HL-60/S4 treated with retinoic acid at 250 ng/mL for 4 days and 3 days (cell line): Measurements from ENCODE around the gene KIRREL3.

Experiments
- in situ Hi-C: fragments of 300-500 bp; cut with MboI; formaldehyde crosslinking; loops from 2 replicates; pipeline ENCODE4 v1.7.0; 2022; ENCODE audit warnings: low sequenced_read_pairs

Gene KIRREL3

DNA sequence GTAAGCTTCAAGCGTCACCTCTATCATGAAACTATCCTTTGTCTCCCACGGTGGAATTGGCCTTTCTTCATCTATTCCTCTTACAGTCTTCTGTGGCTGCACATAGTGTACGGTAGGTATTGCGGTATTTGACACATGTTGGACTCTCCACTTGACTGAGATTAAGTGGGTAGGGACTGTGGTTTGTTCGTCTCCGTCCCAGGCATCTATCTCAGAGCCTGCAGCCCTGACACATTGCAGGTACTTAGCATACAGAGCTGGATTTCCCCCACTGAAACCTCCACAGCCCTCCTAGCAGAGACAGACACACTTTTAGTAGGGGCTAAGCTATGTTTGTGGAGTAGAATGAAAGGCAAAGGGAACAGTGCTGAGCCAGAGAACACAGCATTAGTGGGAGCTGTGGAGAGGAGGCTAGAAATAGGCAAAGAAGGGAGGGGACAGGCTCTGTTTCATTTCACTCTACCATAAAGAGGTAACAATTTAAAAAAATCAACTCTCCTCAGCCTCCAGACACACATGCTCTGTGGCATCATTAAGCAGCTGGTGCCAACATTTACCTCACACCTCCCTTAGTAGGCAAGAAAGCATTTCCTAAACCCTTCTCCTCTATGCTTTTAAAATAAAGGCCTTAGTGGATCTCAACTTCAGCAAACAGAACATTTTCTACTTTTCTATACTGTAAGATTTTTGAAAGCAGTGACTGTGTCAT lies 277.5 kb downstream of the KIRREL3 start:
- in situ Hi-C loops = no loop called here

DNA sequence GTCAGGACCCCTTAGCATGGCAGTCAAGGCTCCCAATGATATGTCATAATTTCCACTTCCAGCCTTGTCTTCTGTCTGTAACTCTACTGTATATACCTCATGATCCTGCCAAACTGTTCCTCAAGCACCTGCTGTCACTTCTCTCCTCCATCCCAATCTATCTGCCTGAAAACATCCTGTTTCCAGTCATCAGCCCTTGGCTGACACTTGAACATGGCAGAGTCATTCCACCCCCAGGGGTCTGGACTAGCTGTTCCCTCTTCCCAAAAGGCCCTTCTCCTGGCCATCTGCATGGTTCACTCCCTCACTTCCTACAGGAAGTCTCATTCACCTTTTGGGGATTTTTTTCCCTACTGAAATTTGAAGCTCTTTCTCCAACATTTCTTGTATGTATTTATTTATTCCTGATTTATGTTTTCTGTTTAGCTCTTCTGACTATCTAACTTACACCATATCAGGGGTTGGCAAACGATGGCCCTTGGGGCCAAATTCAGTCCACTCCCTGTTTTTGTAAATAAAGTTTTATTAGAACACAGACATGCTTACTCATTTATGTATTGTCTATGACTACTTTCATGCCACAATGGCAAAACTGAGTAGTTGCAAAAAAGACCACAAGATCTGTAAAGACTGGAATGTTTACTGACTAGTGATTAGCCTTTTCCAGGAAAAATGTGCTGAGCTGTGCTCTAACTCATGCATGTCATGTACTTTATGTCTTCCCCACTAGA lies 278.4 kb downstream of the KIRREL3 start:
- in situ Hi-C loops = no loop called here

DNA sequence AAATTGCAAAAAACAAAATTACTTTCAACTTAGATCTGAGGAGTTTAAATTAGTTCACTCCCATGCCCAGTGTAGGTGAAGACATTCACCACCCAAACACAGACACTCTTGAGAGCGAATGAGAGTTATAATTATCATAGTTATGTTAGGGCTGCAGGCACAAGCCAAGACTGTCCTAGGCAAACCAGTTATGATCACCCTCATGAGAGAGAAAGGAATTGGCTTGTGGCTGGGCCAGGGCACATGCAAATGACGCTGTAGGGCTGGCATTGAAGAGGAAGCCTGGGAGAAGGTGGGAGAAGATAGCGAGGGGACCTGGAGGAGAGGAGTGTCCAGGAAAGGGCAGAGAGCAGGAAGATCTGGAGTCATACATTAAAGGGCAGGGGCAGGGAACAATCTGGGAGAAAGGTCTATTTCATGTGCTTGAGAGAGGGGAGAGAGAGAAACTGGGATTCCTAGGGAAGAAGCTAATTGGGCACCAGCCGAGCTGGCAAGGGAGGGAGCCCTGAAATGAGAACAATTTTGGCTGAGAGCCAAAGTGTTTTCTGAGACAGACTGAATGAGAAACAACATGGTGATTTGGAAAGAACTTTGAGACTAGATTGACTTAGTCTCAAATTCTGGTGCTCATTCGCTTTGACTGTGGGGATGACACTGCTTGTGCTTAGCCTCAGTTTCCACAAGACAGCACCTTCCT lies 279.9 kb downstream of the KIRREL3 start:
- in situ Hi-C loops = no loop called here

DNA sequence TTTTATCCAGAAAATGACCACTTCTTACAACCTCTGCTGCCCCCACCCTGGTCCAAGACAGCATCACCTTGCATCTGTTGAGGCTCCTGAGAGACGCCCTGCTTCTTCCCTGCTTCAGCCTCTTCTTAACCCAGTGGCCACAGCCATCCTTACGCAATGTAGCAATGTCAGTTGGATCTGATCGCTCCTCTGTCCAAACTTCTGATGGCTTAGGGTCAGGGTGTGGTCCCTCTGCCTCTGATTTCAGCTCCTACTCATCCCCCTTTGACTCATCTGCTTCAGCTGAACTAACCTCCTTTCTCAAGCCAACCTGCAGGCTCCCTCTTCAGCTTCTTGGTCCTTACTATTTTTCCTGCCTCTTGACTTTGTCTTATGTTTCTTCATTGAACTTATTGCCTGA lies 280.8 kb downstream of the KIRREL3 start:
- in situ Hi-C loops = no loop called here

DNA sequence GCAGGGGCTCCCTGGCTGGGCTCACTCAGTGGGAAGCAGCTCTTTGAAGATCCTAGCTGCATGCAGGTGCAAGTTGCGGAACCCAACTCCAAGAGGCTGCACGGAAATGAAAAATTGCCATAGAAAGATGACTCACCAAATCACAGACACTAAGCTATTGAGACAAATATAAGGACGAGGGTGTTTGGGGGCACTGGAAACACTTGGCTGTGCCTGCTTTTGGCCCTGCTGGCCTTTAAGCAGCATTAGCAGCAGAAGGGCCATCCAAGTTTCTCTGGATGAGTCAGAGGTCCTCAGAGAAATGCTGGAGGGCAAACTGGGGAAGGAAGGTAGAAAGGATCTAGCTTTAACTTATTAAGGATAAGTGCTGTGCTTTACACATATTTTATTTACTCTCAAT lies 282.3 kb downstream of the KIRREL3 start:
- in situ Hi-C loops = no loop called here

DNA sequence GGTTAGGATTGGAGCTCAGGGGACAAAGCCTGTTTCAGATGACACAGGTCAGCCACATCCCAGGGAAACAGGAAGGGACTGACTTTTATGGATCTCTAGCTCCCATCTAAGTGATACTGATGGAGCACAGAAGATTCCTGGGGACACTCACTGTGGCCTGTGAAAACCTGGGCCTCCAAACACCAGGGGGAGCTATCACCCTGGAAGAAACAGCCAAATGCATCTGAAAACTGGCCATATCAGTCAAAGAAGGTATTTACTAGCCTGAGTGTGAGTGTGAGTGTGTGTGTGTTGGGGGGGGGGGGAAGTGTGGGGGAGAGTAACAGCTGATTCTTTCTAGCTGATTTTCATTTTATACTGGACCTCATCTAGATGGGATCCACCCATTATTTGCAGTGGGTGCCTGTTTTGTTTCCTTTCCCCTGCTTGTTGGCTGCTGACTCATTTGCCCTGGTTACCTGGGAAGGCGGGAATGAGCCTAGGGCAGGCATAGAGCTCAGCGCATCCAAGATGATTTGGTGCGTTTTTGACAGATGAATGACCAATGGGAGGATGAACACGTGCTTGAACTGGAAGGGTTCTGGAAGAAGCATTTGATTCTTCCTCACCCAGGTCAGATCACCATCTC lies 284.0 kb downstream of the KIRREL3 start:
- in situ Hi-C loops = no loop called here

DNA sequence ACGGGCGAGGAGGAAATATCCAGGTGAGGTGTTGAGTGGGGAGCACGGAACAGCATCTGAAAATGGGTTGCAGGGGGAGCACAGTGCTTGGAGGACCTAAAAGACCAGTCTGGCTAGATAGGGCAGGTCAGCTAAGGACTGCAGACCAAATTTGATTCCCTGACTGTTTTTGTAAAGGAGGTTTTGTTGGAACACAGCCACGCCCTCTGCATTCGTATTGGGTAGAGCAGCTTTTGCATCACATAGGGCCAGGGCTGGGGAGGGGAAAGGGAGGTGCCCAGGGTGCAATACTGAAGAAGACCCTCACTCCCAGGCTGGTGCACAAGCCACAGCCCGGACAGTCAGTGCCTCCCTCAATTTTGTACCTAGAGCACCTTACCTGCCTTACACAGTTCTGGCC lies 286.8 kb downstream of the KIRREL3 start:
- in situ Hi-C loops = no loop called here

DNA sequence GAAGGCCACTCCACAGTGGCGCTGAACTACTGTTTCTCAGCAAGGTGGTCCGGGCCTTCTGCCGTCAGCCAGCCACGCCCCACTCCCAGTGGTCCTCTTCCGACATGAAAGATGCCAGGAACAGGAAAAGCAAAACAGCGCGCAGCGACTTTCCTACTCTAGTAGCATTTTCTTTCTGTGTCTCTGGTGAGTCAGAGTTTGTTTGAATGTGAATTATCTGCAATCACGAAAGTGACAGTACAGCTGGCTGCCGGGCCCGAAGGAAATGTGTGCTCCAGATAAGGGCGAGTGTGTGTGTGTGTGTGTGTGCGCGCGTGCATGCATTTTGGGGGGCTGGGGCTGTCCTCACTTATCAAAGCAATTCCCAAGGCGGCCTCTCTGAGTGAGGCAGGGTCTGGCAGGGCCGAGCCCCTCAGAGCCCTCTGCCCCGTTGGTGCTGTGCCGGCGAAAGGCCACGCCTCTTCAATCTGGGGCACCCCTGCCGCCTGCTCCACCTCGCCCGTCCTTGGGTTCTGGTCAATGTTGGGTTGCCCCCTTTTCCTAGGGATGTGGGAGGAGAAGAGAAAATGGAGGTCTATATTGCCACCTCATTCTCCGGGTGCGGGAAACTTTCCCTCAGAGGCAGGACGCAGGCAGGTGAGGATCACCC lies 288.5 kb downstream of the KIRREL3 start:
- in situ Hi-C loops = no loop called here

DNA sequence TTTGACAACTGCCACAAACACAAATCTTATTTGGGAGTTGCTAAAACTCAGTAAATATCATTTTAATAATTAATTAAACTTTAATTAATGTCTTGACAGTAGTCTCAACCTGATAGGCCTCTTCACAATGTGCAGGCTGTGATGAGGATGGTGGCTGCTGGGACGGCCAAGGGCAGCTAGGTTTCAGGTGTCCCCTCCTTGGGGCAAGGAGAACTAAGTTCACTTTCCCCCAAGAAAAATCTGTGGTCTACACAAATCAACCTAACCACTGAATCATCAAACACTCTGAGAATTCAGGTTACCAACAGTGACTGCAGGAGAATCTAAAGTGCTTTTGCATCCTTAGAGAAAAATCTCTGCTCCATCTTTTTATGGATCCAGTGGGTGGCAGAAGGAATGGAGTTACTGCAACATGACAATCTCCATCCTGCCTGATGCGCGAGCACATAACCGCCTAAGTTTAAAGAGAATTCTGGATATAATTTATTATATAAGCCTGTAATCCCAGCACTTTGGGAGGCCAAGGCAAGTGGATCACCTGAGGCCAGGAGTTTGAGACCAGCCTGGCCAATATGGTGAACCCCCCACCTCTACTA lies 289.7 kb downstream of the KIRREL3 start:
- in situ Hi-C loops = no loop called here

DNA sequence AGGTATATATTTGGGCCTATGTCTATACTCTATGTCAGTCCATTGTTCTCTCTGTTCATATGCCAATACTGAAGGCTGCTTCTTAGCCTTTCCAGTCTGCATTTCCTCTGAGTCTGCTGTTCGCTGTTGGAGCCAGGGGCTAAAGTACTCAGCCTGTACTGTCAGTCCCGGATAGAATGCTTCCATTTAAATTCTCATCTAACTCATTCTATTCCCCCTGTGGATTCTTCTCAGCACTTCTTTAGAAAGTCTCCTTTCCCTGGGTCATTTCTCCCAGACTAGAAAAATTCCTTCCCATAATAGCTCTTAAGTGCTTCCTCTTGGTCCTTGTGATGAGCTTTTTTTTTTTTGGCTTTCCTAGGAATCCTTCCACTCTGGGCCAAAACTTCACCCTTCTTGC lies 293.1 kb downstream of the KIRREL3 start:
- in situ Hi-C loops = no loop called here

DNA sequence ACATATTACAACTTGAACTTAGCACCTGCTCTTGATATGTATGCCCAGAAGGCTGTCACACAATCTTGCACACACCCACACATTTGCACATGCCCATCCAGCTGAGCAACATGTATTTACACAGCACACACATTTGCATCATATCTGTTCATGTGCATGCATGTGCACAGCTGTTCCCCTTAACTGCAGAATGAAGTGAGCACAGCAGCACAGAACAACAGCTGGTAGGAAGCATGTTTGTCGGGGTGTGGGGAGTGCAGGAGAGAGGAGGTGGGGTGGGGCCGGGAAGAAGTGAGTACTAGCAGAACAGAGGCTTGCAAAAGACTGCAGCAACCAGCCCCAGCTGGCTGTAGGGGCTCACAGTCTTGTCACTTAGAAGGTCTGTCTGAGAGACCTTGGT lies 296.5 kb downstream of the KIRREL3 start:
- in situ Hi-C loops = no loop called here

DNA sequence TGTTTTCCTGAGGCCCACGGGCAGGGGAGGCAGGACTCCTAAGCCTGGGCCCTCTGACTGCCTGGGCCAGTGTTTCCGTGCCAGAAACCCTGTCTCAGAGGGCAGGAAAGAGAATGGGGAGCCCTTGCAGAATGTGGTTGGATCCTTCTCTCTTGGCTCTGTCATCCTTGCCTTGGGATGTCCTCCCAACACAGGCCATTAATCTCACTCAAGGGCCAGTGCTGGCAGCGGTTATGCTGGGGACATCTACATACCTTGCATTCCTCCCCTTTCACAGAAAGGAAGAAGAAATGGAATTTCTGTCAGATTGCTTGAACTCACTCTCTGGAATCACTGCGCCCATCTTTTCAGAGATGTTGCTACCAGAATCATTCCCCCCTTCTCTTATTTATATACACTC lies 296.9 kb downstream of the KIRREL3 start:
- in situ Hi-C loops = no loop called here

DNA sequence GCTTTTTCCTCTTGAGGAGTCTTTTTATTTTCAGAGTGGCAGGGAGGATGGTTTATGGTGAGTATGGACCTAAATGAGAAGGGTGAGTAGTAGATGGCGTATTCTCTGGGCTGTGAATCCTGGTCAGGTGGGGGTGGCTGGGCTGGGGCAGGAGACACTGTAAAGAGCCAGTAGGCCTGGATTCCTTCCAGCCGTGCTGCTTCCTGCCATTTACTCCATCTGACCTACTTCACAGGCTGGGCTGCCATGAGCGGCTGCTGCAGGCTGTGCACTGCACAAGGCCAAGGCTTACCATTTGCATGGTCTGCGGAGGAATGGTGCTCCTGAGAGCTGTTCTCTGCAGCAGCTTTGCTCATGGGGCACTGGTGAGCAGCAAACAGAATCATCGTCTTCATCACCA lies 297.6 kb downstream of the KIRREL3 start:
- in situ Hi-C loops = no loop called here

DNA sequence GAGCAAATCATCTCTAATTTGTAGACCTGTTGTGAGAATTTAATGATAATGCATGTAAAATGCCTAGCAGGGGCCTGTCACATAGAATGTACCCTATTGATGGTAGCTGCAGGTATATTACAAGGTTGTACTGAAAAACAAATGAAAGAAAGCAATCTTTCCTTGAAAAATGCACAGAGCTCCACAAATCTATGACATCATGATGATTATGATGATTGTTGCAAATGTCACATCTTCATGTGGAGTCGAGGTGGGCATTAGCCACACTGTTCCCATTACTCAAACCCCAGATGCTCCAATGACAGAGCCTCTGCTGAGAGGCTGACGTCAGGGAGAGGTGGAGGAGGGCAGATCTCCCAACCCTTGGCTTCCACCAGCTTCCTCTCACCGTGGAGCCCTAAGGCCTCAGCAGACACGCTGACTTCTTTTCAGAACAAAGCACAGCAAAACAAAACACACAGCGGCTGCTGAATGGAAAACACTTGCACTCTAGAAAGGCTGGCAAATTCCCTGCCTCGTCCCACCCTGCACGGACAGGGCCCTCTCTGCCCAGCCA lies 298.3 kb downstream of the KIRREL3 start:
- in situ Hi-C loops = no loop called here

DNA sequence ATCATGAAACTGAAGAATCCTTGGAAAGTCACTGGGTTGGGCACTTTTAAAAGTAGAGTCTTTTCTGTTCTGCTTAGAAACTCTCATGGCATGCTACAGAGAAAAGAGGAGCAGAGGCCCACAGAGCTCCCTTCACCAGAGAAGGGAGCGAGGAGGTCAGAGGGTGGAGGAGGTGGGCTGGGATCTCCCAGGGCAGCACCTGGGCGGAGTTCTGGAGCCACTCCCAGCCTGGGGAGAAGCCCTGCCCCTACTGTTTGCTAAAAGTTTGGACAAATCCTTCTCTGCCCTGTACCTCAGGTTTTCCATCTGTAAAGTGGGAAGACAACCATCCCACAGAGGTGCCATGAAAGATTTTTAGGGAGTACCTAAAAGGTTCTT lies 299.1 kb downstream of the KIRREL3 start:
- in situ Hi-C loops = no loop called here

DNA sequence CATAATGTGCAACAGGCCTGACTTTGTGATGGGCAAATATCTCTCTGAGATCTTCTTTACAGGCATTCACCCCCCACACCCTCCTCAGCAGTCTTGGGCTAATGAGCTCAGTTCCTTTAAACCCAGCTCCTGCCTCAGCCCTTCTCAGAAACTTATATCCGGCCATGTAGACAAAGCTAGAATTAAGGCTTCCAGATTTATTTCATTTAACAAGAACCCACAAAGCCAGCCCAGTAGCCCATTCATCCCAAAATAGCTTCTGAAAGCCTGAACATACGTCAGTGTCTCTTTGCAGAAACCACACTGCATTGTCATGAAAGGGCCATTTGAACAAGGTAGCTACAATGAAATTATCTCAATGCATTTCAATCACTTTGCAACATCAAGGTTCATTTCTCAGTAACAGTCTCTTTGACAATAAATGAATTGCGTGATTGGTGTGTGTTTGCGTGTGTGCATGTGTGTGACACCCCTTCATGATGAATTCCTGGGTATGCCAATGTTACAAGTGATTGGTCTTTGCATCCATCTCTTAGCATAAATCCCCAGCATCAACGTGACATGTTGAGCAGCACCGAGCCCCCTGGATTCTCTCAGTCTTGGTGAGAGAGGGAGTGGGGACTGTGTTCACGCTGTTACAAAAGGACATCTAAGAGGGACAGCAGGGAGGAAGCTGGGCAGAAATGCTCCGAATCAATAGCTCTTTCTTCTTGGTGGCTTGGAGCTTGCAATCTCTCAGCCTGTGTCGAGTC lies 299.6 kb downstream of the KIRREL3 start:
- in situ Hi-C loops = no loop called here

DNA sequence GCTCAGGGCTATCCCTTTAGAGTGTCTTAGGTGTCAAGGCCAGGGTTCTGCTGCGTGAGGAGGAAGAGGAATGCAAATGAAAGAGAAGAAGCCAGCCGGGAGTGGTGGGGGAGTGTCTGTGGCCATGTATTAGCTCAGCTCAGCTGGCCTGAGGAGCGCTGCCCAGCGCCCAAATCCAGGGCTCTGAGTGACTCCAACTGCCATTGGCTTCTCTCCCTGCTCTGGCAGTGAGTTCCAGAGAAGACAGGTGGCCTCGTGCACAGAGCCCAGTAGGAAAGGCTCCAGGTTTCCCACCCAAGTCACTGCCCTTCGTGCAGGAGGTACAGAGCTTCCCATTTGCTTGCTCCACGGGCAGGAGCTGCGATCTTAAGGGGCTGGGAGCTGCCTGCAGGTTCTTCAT lies 302.0 kb downstream of the KIRREL3 start:
- in situ Hi-C loops = no loop called here

DNA sequence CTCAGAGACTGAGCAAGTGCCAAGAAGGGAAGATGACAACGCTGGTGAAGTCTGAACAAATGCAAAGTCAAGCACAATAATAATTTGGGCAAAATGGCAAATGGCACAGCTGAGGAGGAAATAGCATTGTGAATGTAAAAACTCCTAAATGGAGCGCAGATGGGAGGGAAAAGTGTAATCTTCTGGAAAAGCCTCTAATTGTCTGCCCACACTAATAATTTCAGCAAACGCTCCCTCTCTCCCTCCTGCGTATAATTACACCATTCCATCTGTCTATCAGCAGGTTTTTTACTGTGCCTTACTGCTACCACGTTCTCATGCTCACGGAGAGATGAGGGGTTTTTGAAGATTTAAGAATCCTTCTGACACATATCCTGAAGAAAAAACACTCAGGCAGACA lies 302.6 kb downstream of the KIRREL3 start:
- in situ Hi-C loops = no loop called here

DNA sequence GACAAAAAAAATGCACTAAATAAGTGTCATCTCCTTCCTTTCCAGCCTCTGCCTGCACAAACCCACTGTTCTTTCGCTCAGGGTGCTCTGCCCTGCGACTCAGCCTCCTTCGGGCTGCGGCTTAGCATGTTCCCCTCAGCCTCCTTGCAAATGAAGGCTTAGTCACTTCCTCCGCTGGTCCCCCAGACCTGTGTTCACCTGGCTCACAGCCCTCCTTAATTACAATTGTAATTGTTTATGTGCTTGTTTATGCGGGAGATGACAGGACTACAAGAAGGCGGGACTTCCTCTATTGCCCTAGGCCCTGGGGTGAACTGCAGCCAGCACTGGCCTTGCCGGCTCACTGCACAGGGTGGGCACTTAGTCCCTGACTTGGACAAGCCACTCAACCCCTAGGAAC lies 303.6 kb downstream of the KIRREL3 start:
- in situ Hi-C loops = no loop called here

DNA sequence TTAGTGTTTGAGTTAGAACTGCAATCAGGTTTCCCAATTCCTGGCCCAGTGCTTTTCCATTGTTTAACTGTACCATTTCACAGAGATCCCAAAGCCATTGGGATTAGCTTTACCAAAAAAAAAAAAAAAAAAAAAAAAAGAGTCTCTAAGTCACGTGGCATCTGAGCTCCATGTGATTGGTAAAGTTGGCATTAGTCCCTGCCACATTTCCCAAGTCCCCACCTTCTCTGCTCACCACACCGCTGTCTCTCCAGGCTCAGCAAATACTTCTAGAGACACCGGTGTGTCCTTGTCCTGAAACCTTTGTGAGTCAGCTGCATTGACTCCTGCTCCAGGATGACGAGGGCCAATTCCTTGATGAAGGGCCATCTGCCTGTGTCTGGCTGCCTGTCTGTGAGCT lies 305.3 kb downstream of the KIRREL3 start:
- in situ Hi-C loops = no loop called here
